ENCODE results near the gene THAP9.
A peak's percentile ranks its signal among the peaks of the same experiment; 100 is the strongest.

The THAP9 gene

GRCh38 chr4:82898322-82899243 is 2.0 kb upstream of the THAP9 start:
- H3K79me1 ChIP-seq (ENCODE audit: low read length), result peaks cover 5% of the 10 kb centered on the region
- no peak overlapping the region for H3K18ac ChIP-seq (ENCODE audit: low read length)
- no peak overlapping the region for H2BK5ac ChIP-seq (ENCODE audit: low read depth, low read length, poor library complexity)
- no peak overlapping the region for H4K8ac ChIP-seq (ENCODE audit: low read depth, low read length)
- H3K4me1 ChIP-seq (ENCODE audit: control insufficient read depth in 1 of 2, insufficient read depth in 2 of 2, low read length in 2 of 2), result peaks cover 0 to 2% of the 10 kb centered on the region in 2 experiments
- H3K36me3 ChIP-seq (ENCODE audit: control insufficient read depth in 1 of 2, insufficient read depth in 2 of 2, low read length in 2 of 2), result peaks cover 6 to 13% of the 10 kb centered on the region in 2 experiments
- WGBS (ENCODE audit: extremely low coverage, insufficient coverage, insufficient read length), result no CpG with 5 or more reads among the region's 7 CpGs
- peaks cover 6% of the 10 kb centered on the region for H3K79me2 ChIP-seq (ENCODE audit: control insufficient read depth, insufficient read depth, low read length, poor library complexity)
- H3K9me3 ChIP-seq (ENCODE audit: insufficient read depth, low read depth, low read length), result no peaks in the 10 kb centered on the region
- H4K91ac ChIP-seq (ENCODE audit: low read depth, low read length), result no peak overlapping the region
- peak; percentile 91 to 94 for DNase-seq
- H2BK120ac ChIP-seq (ENCODE audit: insufficient read depth, low read length, poor library complexity), result no peak overlapping the region
- no peak overlapping the region for H2BK12ac ChIP-seq (ENCODE audit: low read length)
- no peaks in the 10 kb centered on the region for H3K27me3 ChIP-seq (ENCODE audit: insufficient read depth, low read length)
- H3K9ac ChIP-seq (ENCODE audit: low read length), result peak overlapping the region; percentile 44
- no peak overlapping the region for H3K23ac ChIP-seq (ENCODE audit: low read length)
- no peak overlapping the region for H3K4me3 ChIP-seq (ENCODE audit: low read depth, low read length)
- H3K4ac ChIP-seq (ENCODE audit: low read depth, low read length), result peak overlapping the region; percentile 43
- H2AK5ac ChIP-seq (ENCODE audit: low read length), result no peak overlapping the region
- no peak overlapping the region for H4K12ac ChIP-seq (ENCODE audit: low read depth, low read length)
- H3K14ac ChIP-seq (ENCODE audit: low read length), result no peak overlapping the region
- H3K4me2 ChIP-seq (ENCODE audit: low read length), result peak overlapping the region; percentile 59
- H2AFZ ChIP-seq (ENCODE audit: insufficient read depth, low read length, poor library complexity), result no peak overlapping the region
- no peak overlapping the region for H3K27ac ChIP-seq (ENCODE audit: low read depth, low read length)

- Histone ChIP-seq H3K27me3 (ENCODE audit: insufficient read depth, low read length) (no peaks in the 10 kb centered on the region), H2AK5ac (ENCODE audit: low read length) (no peak overlapping the region)
- WGBS (ENCODE audit: extremely low coverage, insufficient coverage, insufficient read length), result no CpG with 5 or more reads among the region's 4 CpGs
These were observed 1.0 kb upstream of the THAP9 start for GRCh38 chr4:82899374-82900065.

GRCh38 chr4:82900066-82900410 is 497 bp upstream of the THAP9 start:
- peaks cover 5 to 6% of the 10 kb centered on the region in 2 experiments for H3K36me3 ChIP-seq (ENCODE audit: control insufficient read depth in 1 of 2, insufficient read depth in 2 of 2, low read length in 2 of 2)
- peak overlapping the region; percentile 59 for H3K4me2 ChIP-seq (ENCODE audit: low read length)
- H3K9ac ChIP-seq (ENCODE audit: low read length), result peak overlapping the region; percentile 73
- peaks cover 0 to 2% of the 10 kb centered on the region in 2 experiments for H3K4me1 ChIP-seq (ENCODE audit: control insufficient read depth in 1 of 2, insufficient read depth in 2 of 2, low read length in 2 of 2)
- peak overlapping the region; percentile 78 for H4K12ac ChIP-seq (ENCODE audit: low read depth, low read length)
- no CpG with 5 or more reads among the region's 14 CpGs for WGBS (ENCODE audit: extremely low coverage, insufficient coverage, insufficient read length)
- H2AFZ ChIP-seq (ENCODE audit: insufficient read depth, low read length, poor library complexity), result peak overlapping the region; percentile 52
- H3K18ac ChIP-seq (ENCODE audit: low read length), result peak overlapping the region; percentile 61
- H3K9me3 ChIP-seq (ENCODE audit: insufficient read depth, low read depth, low read length), result no peaks in the 10 kb centered on the region
- H3K14ac ChIP-seq (ENCODE audit: low read length), result peak overlapping the region; percentile 29
- H3K27ac ChIP-seq (ENCODE audit: low read depth, low read length), result peak overlapping the region; percentile 86
- H4K91ac ChIP-seq (ENCODE audit: low read depth, low read length), result no peak overlapping the region
- H3K23ac ChIP-seq (ENCODE audit: low read length), result no peak overlapping the region
- DNase-seq, result no peak
- peaks cover 5% of the 10 kb centered on the region for H3K79me1 ChIP-seq (ENCODE audit: low read length)
- H2BK12ac ChIP-seq (ENCODE audit: low read length), result no peak overlapping the region
- peak overlapping the region; percentile 81 for H4K8ac ChIP-seq (ENCODE audit: low read depth, low read length)
- H3K79me2 ChIP-seq (ENCODE audit: control insufficient read depth, insufficient read depth, low read length, poor library complexity), result peaks cover 6% of the 10 kb centered on the region
- H2AK5ac ChIP-seq (ENCODE audit: low read length), result no peak overlapping the region
- H3K4ac ChIP-seq (ENCODE audit: low read depth, low read length), result peak overlapping the region; percentile 24
- no peaks in the 10 kb centered on the region for H3K27me3 ChIP-seq (ENCODE audit: insufficient read depth, low read length)
- H3K4me3 ChIP-seq (ENCODE audit: low read depth, low read length), result peak overlapping the region; percentile 73
- peak overlapping the region; percentile 62 for H2BK5ac ChIP-seq (ENCODE audit: low read depth, low read length, poor library complexity)
- H2BK120ac ChIP-seq (ENCODE audit: insufficient read depth, low read length, poor library complexity), result no peak overlapping the region

More at GRCh38 chr4:82899374-82900065, 1.0 kb upstream of the THAP9 start:
- Histone ChIP-seq H4K8ac (ENCODE audit: low read depth, low read length) (no peak overlapping the region), H3K4ac (ENCODE audit: low read depth, low read length) (no peak overlapping the region), H2BK120ac (ENCODE audit: insufficient read depth, low read length, poor library complexity) (no peak overlapping the region), H2BK12ac (ENCODE audit: low read length) (no peak overlapping the region), H3K9me3 (ENCODE audit: insufficient read depth, low read depth, low read length) (no peaks in the 10 kb centered on the region), H3K36me3 (ENCODE audit: control insufficient read depth in 1 of 2, insufficient read depth in 2 of 2, low read length in 2 of 2) (peaks cover 6% of the 10 kb centered on the region in 2 experiments), H3K18ac (ENCODE audit: low read length) (no peak overlapping the region), H3K9ac (ENCODE audit: low read length) (peak overlapping the region; percentile 73), H2BK5ac (ENCODE audit: low read depth, low read length, poor library complexity) (no peak overlapping the region), H4K12ac (ENCODE audit: low read depth, low read length) (no peak overlapping the region), H3K27ac (ENCODE audit: low read depth, low read length) (peak overlapping the region; percentile 86), H3K79me1 (ENCODE audit: low read length) (peaks cover 5% of the 10 kb centered on the region), H3K79me2 (ENCODE audit: control insufficient read depth, insufficient read depth, low read length, poor library complexity) (peaks cover 6% of the 10 kb centered on the region), H3K4me1 (ENCODE audit: control insufficient read depth in 1 of 2, insufficient read depth in 2 of 2, low read length in 2 of 2) (peaks cover 0 to 2% of the 10 kb centered on the region in 2 experiments), H3K4me2 (ENCODE audit: low read length) (peak overlapping the region; percentile 59), H3K23ac (ENCODE audit: low read length) (no peak overlapping the region), H3K14ac (ENCODE audit: low read length) (no peak overlapping the region), H4K91ac (ENCODE audit: low read depth, low read length) (no peak overlapping the region), H3K4me3 (ENCODE audit: low read depth, low read length) (no peak overlapping the region), H2AFZ (ENCODE audit: insufficient read depth, low read length, poor library complexity) (no peak overlapping the region)
- DNase-seq, result no peak

- H3K14ac ChIP-seq (ENCODE audit: low read length), result peak overlapping the region; percentile 18
- no peaks in the 10 kb centered on the region for H3K9me3 ChIP-seq (ENCODE audit: insufficient read depth, low read depth, low read length)
- H3K4me1 ChIP-seq (ENCODE audit: control insufficient read depth in 1 of 2, insufficient read depth in 2 of 2, low read length in 2 of 2), result peaks cover 0 to 2% of the 10 kb centered on the region in 2 experiments
- peak overlapping the region; percentile 31 for H4K12ac ChIP-seq (ENCODE audit: low read depth, low read length)
- H2AK5ac ChIP-seq (ENCODE audit: low read length), result no peak overlapping the region
- H3K23ac ChIP-seq (ENCODE audit: low read length), result no peak overlapping the region
- peaks cover 0 to under 1% of the 10 kb centered on the region in 2 experiments for H3K36me3 ChIP-seq (ENCODE audit: control insufficient read depth in 1 of 2, insufficient read depth in 2 of 2, low read length in 2 of 2)
- peak overlapping the region; percentile 88 for H3K4me3 ChIP-seq (ENCODE audit: low read depth, low read length)
- H4K8ac ChIP-seq (ENCODE audit: low read depth, low read length), result peak overlapping the region; percentile 5
- no CpG with 5 or more reads among the region's 8 CpGs for WGBS (ENCODE audit: extremely low coverage, insufficient coverage, insufficient read length)
- no peak for DNase-seq
- no peak overlapping the region for H2AFZ ChIP-seq (ENCODE audit: insufficient read depth, low read length, poor library complexity)
- peak overlapping the region; percentile 68 for H4K91ac ChIP-seq (ENCODE audit: low read depth, low read length)
- H2BK5ac ChIP-seq (ENCODE audit: low read depth, low read length, poor library complexity), result peak overlapping the region; percentile 1
- H3K79me2 ChIP-seq (ENCODE audit: control insufficient read depth, insufficient read depth, low read length, poor library complexity), result peaks cover 6% of the 10 kb centered on the region
- peak overlapping the region; percentile 76 for H3K9ac ChIP-seq (ENCODE audit: low read length)
- H3K27me3 ChIP-seq (ENCODE audit: insufficient read depth, low read length), result no peaks in the 10 kb centered on the region
- H3K4me2 ChIP-seq (ENCODE audit: low read length), result peak overlapping the region; percentile 72
- H3K27ac ChIP-seq (ENCODE audit: low read depth, low read length), result peak overlapping the region; percentile 97
- H3K79me1 ChIP-seq (ENCODE audit: low read length), result peaks cover 5% of the 10 kb centered on the region
- no peak overlapping the region for H3K4ac ChIP-seq (ENCODE audit: low read depth, low read length)
- H2BK120ac ChIP-seq (ENCODE audit: insufficient read depth, low read length, poor library complexity), result no peak overlapping the region
- H2BK12ac ChIP-seq (ENCODE audit: low read length), result no peak overlapping the region
- no peak overlapping the region for H3K18ac ChIP-seq (ENCODE audit: low read length)
These were observed 716 bp downstream of the THAP9 start for GRCh38 chr4:82901183-82901718.
